Panc1 (cell line): ENCODE data around the gene HTT.

Experiments
- POLR2AphosphoS5 ChIP-seq: IDR thresholded peaks from 2 replicates; pipeline ENCODE4 v1.6.1; 2012; ENCODE audit warnings: mild to moderate bottlenecking, low read depth, low read length, moderate library complexity
- TCF7L2 ChIP-seq: IDR thresholded peaks from 2 replicates; pipeline ENCODE4 v1.6.1; 2011; ENCODE audit warnings: mild to moderate bottlenecking, low read depth, low read length, inconsistent platforms
- TF ChIP-seq, protein P1 (sequence below): fragments of 450-650 bp; IDR thresholded peaks from 2 replicates; pipeline ENCODE4 v1.5.1; 2017; ENCODE audit warnings: mild to moderate bottlenecking
- TF ChIP-seq, protein P2 (sequence below), 2 experiments: IDR thresholded peaks; 2 replicates each; pipeline ENCODE4 v1.6.1; 2011 to 2012; ENCODE audit warnings: low read depth in 2 of 2, control low read depth in 1 of 2, low read length in 1 of 2, mild to moderate bottlenecking in 1 of 2, moderate library complexity in 1 of 2; ENCODE audit not compliant: insufficient read depth in 1 of 2

- TF ChIP-seq, protein P1, sequence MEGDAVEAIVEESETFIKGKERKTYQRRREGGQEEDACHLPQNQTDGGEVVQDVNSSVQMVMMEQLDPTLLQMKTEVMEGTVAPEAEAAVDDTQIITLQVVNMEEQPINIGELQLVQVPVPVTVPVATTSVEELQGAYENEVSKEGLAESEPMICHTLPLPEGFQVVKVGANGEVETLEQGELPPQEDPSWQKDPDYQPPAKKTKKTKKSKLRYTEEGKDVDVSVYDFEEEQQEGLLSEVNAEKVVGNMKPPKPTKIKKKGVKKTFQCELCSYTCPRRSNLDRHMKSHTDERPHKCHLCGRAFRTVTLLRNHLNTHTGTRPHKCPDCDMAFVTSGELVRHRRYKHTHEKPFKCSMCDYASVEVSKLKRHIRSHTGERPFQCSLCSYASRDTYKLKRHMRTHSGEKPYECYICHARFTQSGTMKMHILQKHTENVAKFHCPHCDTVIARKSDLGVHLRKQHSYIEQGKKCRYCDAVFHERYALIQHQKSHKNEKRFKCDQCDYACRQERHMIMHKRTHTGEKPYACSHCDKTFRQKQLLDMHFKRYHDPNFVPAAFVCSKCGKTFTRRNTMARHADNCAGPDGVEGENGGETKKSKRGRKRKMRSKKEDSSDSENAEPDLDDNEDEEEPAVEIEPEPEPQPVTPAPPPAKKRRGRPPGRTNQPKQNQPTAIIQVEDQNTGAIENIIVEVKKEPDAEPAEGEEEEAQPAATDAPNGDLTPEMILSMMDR: no peak
- TF ChIP-seq, protein P2, sequence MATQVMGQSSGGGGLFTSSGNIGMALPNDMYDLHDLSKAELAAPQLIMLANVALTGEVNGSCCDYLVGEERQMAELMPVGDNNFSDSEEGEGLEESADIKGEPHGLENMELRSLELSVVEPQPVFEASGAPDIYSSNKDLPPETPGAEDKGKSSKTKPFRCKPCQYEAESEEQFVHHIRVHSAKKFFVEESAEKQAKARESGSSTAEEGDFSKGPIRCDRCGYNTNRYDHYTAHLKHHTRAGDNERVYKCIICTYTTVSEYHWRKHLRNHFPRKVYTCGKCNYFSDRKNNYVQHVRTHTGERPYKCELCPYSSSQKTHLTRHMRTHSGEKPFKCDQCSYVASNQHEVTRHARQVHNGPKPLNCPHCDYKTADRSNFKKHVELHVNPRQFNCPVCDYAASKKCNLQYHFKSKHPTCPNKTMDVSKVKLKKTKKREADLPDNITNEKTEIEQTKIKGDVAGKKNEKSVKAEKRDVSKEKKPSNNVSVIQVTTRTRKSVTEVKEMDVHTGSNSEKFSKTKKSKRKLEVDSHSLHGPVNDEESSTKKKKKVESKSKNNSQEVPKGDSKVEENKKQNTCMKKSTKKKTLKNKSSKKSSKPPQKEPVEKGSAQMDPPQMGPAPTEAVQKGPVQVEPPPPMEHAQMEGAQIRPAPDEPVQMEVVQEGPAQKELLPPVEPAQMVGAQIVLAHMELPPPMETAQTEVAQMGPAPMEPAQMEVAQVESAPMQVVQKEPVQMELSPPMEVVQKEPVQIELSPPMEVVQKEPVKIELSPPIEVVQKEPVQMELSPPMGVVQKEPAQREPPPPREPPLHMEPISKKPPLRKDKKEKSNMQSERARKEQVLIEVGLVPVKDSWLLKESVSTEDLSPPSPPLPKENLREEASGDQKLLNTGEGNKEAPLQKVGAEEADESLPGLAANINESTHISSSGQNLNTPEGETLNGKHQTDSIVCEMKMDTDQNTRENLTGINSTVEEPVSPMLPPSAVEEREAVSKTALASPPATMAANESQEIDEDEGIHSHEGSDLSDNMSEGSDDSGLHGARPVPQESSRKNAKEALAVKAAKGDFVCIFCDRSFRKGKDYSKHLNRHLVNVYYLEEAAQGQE (IDR thresholded peaks at IDR 0.05; ENCODE audit: insufficient read depth in 1 of 2, low read depth in 2 of 2, low read length in 1 of 2): no peak
- no peak for TF ChIP-seq POLR2AphosphoS5
- no peak for TF ChIP-seq TCF7L2
These were observed 102.1 kb downstream of the HTT start for GRCh38 chr4:3176367-3177229.
